Activated naive CD8-positive, alpha-beta T cell treated with anti-CD3 and anti-CD28 coated beads for 36 hours (primary cell): ENCODE results near the gene NT5C3A. TPM values are rescaled to one million over a fixed set of nuclear protein-coding genes. Genes with fewer than 3 reads are reported as not detected.
"Not testable (repeated sequence)": the region's sequence is repeated elsewhere in the genome, so short reads cannot be mapped to it uniquely, and the experiment has no call there.

Experiments used
- DNase-seq: peaks from one replicate; pipeline ENCODE4 v3.0.0; 2021
- H3K27ac Mint-ChIP-seq: one replicate; pipeline ENCODE4 v1.8.0; 2022; ENCODE audit warnings: mild to moderate bottlenecking, moderate library complexity, mixed read lengths
- H3K27me3 Mint-ChIP-seq: one replicate; pipeline ENCODE4 v1.8.0; 2022; ENCODE audit warnings: mild to moderate bottlenecking, mixed read lengths
- H3K36me3 Mint-ChIP-seq: one replicate; pipeline ENCODE4 v1.8.0; 2021; ENCODE audit warnings: mild to moderate bottlenecking, mixed read lengths
- H3K4me1 Mint-ChIP-seq: one replicate; pipeline ENCODE4 v1.8.0; 2021; ENCODE audit warnings: mixed read lengths
- H3K4me3 Mint-ChIP-seq: one replicate; pipeline ENCODE4 v1.8.0; 2022; ENCODE audit warnings: mild to moderate bottlenecking, moderate library complexity, mixed read lengths
- H3K9me3 Mint-ChIP-seq: one replicate; pipeline ENCODE4 v1.8.0; 2022; ENCODE audit warnings: mixed read lengths
- total RNA-seq, 2 experiments: library from RNA; stranded (reverse); gene quantifications; one replicate each; pipeline ENCODE4 v1.2.3, GENCODE V29; 2021

NT5C3A gene
- total RNA-seq, 2 experiments from 2014 or later: 45.3 to 48.7 TPM

DNA sequence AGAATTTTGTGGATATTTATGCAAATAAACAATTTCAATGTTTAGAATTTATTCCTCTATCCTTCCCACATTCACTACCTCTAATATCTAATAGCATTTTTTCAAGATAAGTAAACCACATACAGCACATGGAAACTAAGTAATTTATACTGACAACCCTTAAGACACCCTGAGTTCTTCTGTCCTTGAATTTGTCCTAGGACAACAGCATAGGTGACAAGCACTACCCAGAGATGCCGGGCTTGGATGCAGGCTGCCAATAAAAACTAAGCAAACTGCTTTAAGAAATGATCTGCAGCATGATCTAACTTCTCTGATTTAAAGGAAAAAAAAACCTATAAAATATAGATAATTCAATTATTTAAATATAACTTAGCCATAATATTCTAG, 22.7 kb downstream of the NT5C3A start:
- H3K27ac Mint-ChIP-seq: peak overlapping the region; percentile 82
- H3K27me3 Mint-ChIP-seq: no peaks in the 10 kb centered on the region
- peak overlapping the region; percentile 81 for H3K4me3 Mint-ChIP-seq
- peaks cover 43% of the 10 kb centered on the region for H3K4me1 Mint-ChIP-seq
- no peaks in the 10 kb centered on the region for H3K9me3 Mint-ChIP-seq
- no peak for DNase-seq
- peaks cover 2% of the 10 kb centered on the region for H3K36me3 Mint-ChIP-seq

DNA sequence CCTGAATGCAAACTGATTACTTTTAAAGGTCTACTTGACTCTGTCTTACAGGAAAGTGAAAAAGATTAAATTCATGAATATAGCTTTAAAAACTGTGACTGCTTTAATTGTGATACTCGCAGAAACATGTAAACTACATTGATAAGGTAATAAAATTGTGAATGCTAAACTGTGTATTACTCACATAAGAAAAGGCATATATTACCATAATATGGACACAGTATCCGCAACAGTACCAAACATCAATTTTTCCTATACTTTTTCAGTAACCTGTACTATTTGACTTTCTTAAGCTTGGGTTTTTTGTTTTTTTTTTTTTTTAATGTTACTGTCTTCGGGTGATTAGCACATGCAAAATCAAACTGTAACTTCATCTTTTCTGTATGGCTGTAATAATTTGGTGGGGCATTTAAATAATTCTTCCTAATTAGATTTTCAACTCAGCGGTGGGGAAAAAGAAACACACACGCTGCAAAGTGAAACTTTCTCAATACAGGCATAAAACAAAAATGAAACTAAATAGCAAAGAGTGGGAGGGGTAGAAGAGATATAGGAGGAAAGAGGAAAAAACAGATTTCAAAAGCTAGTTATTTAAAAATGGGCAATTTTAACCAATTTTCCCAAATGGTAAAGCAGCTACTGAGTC, 23.2 kb downstream of the NT5C3A start:
- Mint-ChIP-seq H3K4me1 (peaks cover 45% of the 10 kb centered on the region), H3K4me3 (peak overlapping the region; percentile 81), H3K36me3 (peaks cover 7% of the 10 kb centered on the region), H3K27me3 (peaks cover 3% of the 10 kb centered on the region), H3K27ac (peak overlapping the region; percentile 82), H3K9me3 (no peaks in the 10 kb centered on the region)
- no peak for DNase-seq

DNA sequence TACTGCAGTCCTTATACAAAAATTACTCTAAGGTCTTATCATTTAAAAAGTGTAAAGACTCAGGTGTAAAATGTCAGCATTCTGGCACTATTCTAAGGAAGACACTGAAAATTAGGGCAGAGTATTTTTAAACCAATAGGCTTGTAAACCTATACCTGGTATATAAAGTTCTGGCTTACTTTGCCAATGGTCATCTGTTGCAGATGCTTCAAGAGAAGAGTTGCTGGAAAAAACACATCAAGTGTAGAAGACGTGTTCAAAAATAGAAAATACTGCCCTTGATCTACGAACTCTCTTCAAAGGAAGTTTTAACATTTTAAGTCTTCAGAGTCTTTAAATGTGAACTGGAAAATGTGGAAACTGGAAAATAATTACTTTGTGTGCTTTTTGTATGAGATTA, 23.9 kb downstream of the NT5C3A start:
- Mint-ChIP-seq H3K4me1 (peaks cover 42% of the 10 kb centered on the region), H3K36me3 (peaks cover 7% of the 10 kb centered on the region), H3K27me3 (peaks cover 3% of the 10 kb centered on the region), H3K9me3 (no peaks in the 10 kb centered on the region), H3K27ac (peak overlapping the region; percentile 73), H3K4me3 (peak overlapping the region; percentile 81)
- DNase-seq: no peak

GRCh38 chr7:33035776-33036175, 26.8 kb downstream of the NT5C3A start:
- H3K4me1 Mint-ChIP-seq: peaks cover 35% of the 10 kb centered on the region
- DNase-seq: no peak
- H3K9me3 Mint-ChIP-seq: no peaks in the 10 kb centered on the region
- no peak overlapping the region for H3K4me3 Mint-ChIP-seq
- H3K36me3 Mint-ChIP-seq: peaks cover 10% of the 10 kb centered on the region
- peaks cover 3% of the 10 kb centered on the region for H3K27me3 Mint-ChIP-seq
- H3K27ac Mint-ChIP-seq: no peak overlapping the region

- no peaks in the 10 kb centered on the region for H3K9me3 Mint-ChIP-seq
- no peak for DNase-seq
- H3K4me3 Mint-ChIP-seq: no peak overlapping the region
- peaks cover 17% of the 10 kb centered on the region for H3K36me3 Mint-ChIP-seq
- H3K27me3 Mint-ChIP-seq: no peaks in the 10 kb centered on the region
- no peak overlapping the region for H3K27ac Mint-ChIP-seq
- no peaks in the 10 kb centered on the region for H3K4me1 Mint-ChIP-seq
These were observed 38.3 kb downstream of the NT5C3A start for GRCh38 chr7:33024189-33024757.

DNA sequence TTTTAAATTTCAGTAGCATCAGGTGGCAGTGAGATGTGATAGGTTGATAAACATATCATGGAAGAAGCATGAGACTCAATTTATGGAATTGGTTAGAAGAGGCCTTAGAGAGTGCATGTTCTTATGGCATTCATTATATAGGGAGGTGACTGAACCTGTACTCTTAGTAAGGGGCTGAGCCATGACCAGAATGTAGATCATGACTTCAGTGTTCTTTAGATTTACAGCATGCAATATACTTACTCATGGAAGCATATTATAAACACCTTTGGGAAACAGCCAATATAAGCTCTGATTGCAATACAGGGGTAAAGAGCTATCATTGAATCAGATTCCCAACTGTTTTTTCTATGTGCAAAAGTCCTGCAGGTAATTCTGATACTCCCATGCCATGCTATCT, 50.2 kb downstream of the NT5C3A start:
- no peak for DNase-seq
- no peaks in the 10 kb centered on the region for H3K9me3 Mint-ChIP-seq
- no peaks in the 10 kb centered on the region for H3K4me1 Mint-ChIP-seq
- no peak overlapping the region for H3K4me3 Mint-ChIP-seq
- no peaks in the 10 kb centered on the region for H3K27me3 Mint-ChIP-seq
- H3K36me3 Mint-ChIP-seq: peaks cover 47% of the 10 kb centered on the region
- H3K27ac Mint-ChIP-seq: no peak overlapping the region

DNA sequence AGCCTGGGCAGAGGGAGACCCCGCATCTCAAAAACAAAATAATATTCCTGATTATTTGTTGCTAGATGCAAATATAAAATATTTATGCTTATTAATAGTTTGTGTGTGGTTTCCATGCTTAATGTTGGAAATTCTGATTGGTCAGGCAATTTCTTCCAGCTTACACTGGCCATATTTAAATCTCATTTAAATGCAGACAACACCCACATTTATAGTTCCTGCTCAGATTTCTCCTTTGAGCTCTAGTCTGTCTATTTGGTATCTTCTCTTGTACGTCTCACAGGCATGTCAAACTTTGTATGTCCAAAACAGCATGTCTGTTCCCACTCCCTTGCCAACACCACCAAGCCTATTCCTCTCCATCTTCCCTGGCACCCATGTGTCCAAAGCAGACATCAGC, 52.8 kb downstream of the NT5C3A start:
- no peak for DNase-seq
- Mint-ChIP-seq H3K4me3 (no peak overlapping the region), H3K27ac (no peak overlapping the region), H3K36me3 (peaks cover 39% of the 10 kb centered on the region), H3K27me3 (no peaks in the 10 kb centered on the region), H3K9me3 (no peaks in the 10 kb centered on the region), H3K4me1 (no peaks in the 10 kb centered on the region)

GRCh38 chr7:33005690-33006089, 56.9 kb downstream of the NT5C3A start:
- not testable (repeated sequence) for H3K27me3 Mint-ChIP-seq, H3K4me3 Mint-ChIP-seq, H3K9me3 Mint-ChIP-seq, H3K4me1 Mint-ChIP-seq, H3K27ac Mint-ChIP-seq, DNase-seq
- H3K36me3 Mint-ChIP-seq: peaks cover 14% of the 10 kb centered on the region

GRCh38 chr7:33005193-33005592, 57.4 kb downstream of the NT5C3A start:
- peaks cover 11% of the 10 kb centered on the region for H3K36me3 Mint-ChIP-seq
- H3K9me3 Mint-ChIP-seq, H3K27ac Mint-ChIP-seq, H3K27me3 Mint-ChIP-seq, H3K4me3 Mint-ChIP-seq, DNase-seq, H3K4me1 Mint-ChIP-seq: not testable (repeated sequence)

GRCh38 chr7:33004104-33004616, 58.4 kb downstream of the NT5C3A start:
- H3K27ac Mint-ChIP-seq, H3K4me3 Mint-ChIP-seq, H3K36me3 Mint-ChIP-seq, DNase-seq, H3K4me1 Mint-ChIP-seq, H3K27me3 Mint-ChIP-seq, H3K9me3 Mint-ChIP-seq: not testable (repeated sequence)

- H3K27me3 Mint-ChIP-seq: peaks cover 18% of the 10 kb centered on the region
- not testable (repeated sequence) for DNase-seq, H3K4me1 Mint-ChIP-seq, H3K36me3 Mint-ChIP-seq, H3K9me3 Mint-ChIP-seq, H3K4me3 Mint-ChIP-seq, H3K27ac Mint-ChIP-seq
These were observed 59.5 kb downstream of the NT5C3A start for GRCh38 chr7:33003111-33003510.

- peaks cover 36% of the 10 kb centered on the region for H3K27me3 Mint-ChIP-seq
- H3K4me3 Mint-ChIP-seq, H3K27ac Mint-ChIP-seq, H3K9me3 Mint-ChIP-seq, DNase-seq, H3K36me3 Mint-ChIP-seq, H3K4me1 Mint-ChIP-seq: not testable (repeated sequence)
These were observed 63.2 kb downstream of the NT5C3A start for GRCh38 chr7:32999380-32999779.

- peaks cover 38% of the 10 kb centered on the region for H3K27me3 Mint-ChIP-seq
- DNase-seq, H3K9me3 Mint-ChIP-seq, H3K4me1 Mint-ChIP-seq, H3K27ac Mint-ChIP-seq, H3K4me3 Mint-ChIP-seq, H3K36me3 Mint-ChIP-seq: not testable (repeated sequence)
These were observed 64.0 kb downstream of the NT5C3A start for GRCh38 chr7:32998361-32999171.

DNA sequence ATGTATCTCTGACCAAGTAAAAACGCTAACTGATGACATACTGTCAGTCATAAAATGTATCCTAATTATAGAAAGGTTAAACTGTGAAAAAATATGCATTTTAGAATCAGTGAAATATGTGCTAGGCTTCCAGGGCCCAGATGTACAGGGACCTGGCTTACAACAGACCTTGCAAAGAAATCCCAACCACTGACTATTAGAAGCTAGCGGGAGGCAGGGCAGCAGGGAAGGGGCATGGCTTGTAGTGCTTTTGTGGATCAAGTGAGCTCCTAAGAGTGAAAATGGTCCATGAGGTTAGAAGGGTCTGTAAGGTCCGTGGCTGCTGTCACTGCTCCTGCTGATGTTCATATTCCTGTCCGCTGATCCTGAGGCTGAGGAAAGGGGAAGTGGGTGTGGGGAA, 64.6 kb downstream of the NT5C3A start:
- peaks cover 41% of the 10 kb centered on the region for H3K27me3 Mint-ChIP-seq
- not testable (repeated sequence) for H3K9me3 Mint-ChIP-seq, DNase-seq, H3K36me3 Mint-ChIP-seq, H3K4me1 Mint-ChIP-seq, H3K4me3 Mint-ChIP-seq, H3K27ac Mint-ChIP-seq

DNA sequence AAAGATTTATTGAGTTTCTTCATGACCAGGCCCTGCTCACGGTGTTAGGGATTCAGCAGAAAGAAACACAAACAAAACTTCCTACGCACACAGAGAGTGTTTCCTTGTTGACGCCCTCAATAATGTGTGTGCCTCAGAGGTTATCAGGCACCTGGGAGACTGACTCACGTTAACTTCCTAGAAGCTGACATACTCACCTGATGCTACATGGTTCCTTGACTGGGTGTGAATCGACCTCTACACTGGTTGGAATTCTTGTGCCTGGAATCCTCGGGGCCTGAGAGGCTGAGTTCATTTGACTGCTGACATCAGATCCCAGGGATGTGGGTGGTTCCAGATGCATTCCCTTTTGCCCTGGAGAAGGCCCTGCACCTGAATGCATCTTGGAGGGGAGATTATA, 69.8 kb downstream of the NT5C3A start:
- DNase-seq, H3K36me3 Mint-ChIP-seq, H3K27ac Mint-ChIP-seq, H3K9me3 Mint-ChIP-seq, H3K4me3 Mint-ChIP-seq: not testable (repeated sequence)
- H3K4me1 Mint-ChIP-seq: peaks cover 22% of the 10 kb centered on the region
- H3K27me3 Mint-ChIP-seq: peaks cover 66% of the 10 kb centered on the region
